Fibroblast of lung (primary cell): ENCODE results near the gene NMBR.

Experiments used
- CTCF ChIP-seq, 2 donors: IDR thresholded peaks in 1 of 2; conservative IDR thresholded peaks in 1 of 2; 1 replicate in 1 of 2; 2 replicates in 1 of 2; pipeline ENCODE4 v1.5.1; 2011 to 2012; ENCODE audit warnings: low read length in 2 of 2, control low read depth in 1 of 2, inconsistent platforms in 1 of 2, low read depth in 1 of 2, mild to moderate bottlenecking in 1 of 2
- EZH2 ChIP-seq: IDR thresholded peaks from 2 replicates; pipeline ENCODE4 v1.5.1; 2012; ENCODE audit warnings: low read length, control low read depth, mild to moderate bottlenecking; ENCODE audit errors: missing control alignments

DNA sequence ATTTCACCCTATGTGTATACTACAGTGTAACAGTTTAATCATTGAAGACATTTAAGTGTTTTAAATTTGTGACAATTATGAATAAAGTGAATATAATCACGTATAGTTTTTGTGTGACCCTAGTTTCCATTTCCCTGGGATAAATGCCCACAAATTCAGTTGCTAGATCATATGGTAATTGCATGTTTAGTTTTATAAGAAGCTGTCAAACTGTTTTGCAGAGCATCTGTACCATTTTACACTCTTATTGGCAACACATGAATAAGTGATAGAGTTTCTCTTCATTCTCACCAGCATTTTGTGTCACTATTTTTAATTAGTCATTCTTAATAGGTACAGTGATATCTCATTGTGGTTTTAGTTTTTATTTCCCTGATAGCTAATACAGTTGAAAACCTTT lies 7.4 kb upstream of the NMBR start:
- no peak for TF ChIP-seq EZH2
- no peak for TF ChIP-seq CTCF (conservative IDR thresholded peaks at IDR 0.05 in 1 of 2, IDR thresholded peaks at IDR 0.05 in 1 of 2; ENCODE audit: low read depth in 1 of 2, low read length in 2 of 2)
